Measurements from ENCODE around the gene RABL6.
"Not testable (repeated sequence)": the region's sequence is repeated elsewhere in the genome, so short reads cannot be mapped to it uniquely, and the experiment has no call there.

RABL6 gene

GRCh38 chr9:136865768-136866103 lies 58.0 kb downstream of the RABL6 start:
- no peak for TF ChIP-seq CTCF (IDR thresholded peaks at IDR 0.05; ENCODE audit: low read depth, low read length)
- DNase-seq (ENCODE audit: low read depth, low spot score) = no peak
- in situ Hi-C loops (cut with HindIII; ENCODE audit: low sequenced_read_pairs) = no loop called here
- H3K4me3 ChIP-seq (ENCODE audit: low read depth, low read length) = peak overlapping the region; percentile 66

- DNase-seq (ENCODE audit: low read depth, low spot score); in situ Hi-C loops (cut with HindIII; ENCODE audit: low sequenced_read_pairs): not testable (repeated sequence)
- H3K4me3 ChIP-seq (ENCODE audit: low read depth, low read length) = peak overlapping the region; percentile 66
These were observed 59.2 kb downstream of the RABL6 start for GRCh38 chr9:136866898-136867421.

- H3K4me3 ChIP-seq (ENCODE audit: low read depth, low read length) = no peak overlapping the region
- in situ Hi-C loops (cut with HindIII; ENCODE audit: low sequenced_read_pairs) = no loop called here
- DNase-seq (ENCODE audit: low read depth, low spot score) = no peak
- no peak for TF ChIP-seq CTCF (IDR thresholded peaks at IDR 0.05; ENCODE audit: low read depth, low read length)
These were observed 59.7 kb downstream of the RABL6 start for GRCh38 chr9:136867480-136867879.

- H3K4me3 ChIP-seq (ENCODE audit: low read depth, low read length) = no peak overlapping the region
- DNase-seq (ENCODE audit: low read depth, low spot score) = no peak
- TF ChIP-seq CTCF (IDR thresholded peaks at IDR 0.05; ENCODE audit: low read depth, low read length) = no peak
- in situ Hi-C loops (cut with HindIII; ENCODE audit: low sequenced_read_pairs) = no loop called here
These were observed 60.2 kb downstream of the RABL6 start for GRCh38 chr9:136867917-136868316.

GRCh38 chr9:136868644-136869043 lies 60.9 kb downstream of the RABL6 start:
- no peak for TF ChIP-seq CTCF (IDR thresholded peaks at IDR 0.05; ENCODE audit: low read depth, low read length)
- in situ Hi-C loops (cut with HindIII; ENCODE audit: low sequenced_read_pairs) = no loop called here

GRCh38 chr9:136869611-136870010 lies 61.9 kb downstream of the RABL6 start:
- H3K4me3 ChIP-seq (ENCODE audit: low read depth, low read length); in situ Hi-C loops (cut with HindIII; ENCODE audit: low sequenced_read_pairs); DNase-seq (ENCODE audit: low read depth, low spot score): not testable (repeated sequence)

More at GRCh38 chr9:136868644-136869043, 60.9 kb downstream of the RABL6 start:
- no peak overlapping the region for H3K4me3 ChIP-seq (ENCODE audit: low read depth, low read length)
- DNase-seq (ENCODE audit: low read depth, low spot score) = no peak

- DNase-seq (ENCODE audit: low read depth, low spot score) = no peak
- no peak overlapping the region for H3K4me3 ChIP-seq (ENCODE audit: low read depth, low read length)
- in situ Hi-C loops (cut with HindIII; ENCODE audit: low sequenced_read_pairs) = no loop called here
- TF ChIP-seq CTCF (IDR thresholded peaks at IDR 0.05; ENCODE audit: low read depth, low read length) = no peak
These were observed 67.4 kb downstream of the RABL6 start for GRCh38 chr9:136875155-136875554.

GRCh38 chr9:136876476-136876875 lies 68.7 kb downstream of the RABL6 start:
- no peak for TF ChIP-seq CTCF (IDR thresholded peaks at IDR 0.05; ENCODE audit: low read depth, low read length)
- no peak for DNase-seq (ENCODE audit: low read depth, low spot score)
- no peak overlapping the region for H3K4me3 ChIP-seq (ENCODE audit: low read depth, low read length)
- in situ Hi-C loops (cut with HindIII; ENCODE audit: low sequenced_read_pairs) = no loop called here

Data from astrocyte of the spinal cord (primary cell).